GM12874 (cell line): ENCODE results near the gene ATP6V0E2.

Source experiments
- CTCF ChIP-seq: IDR thresholded peaks from 2 replicates; pipeline ENCODE4 v1.5.1; 2011; ENCODE audit warnings: low read depth, mild to moderate bottlenecking, control low read depth, low read length, moderate library complexity; ENCODE audit not compliant: insufficient read depth

Gene ATP6V0E2

GRCh38 chr7:149854611-149855360 is 19.0 kb upstream of the ATP6V0E2 start:
- TF ChIP-seq CTCF, result no peak

- no peak for TF ChIP-seq CTCF
Measured at GRCh38 chr7:149855361-149856305, 18.1 kb upstream of the ATP6V0E2 start.

- no peak for TF ChIP-seq CTCF
Measured at GRCh38 chr7:149856583-149856982, 17.2 kb upstream of the ATP6V0E2 start.

- no peak for TF ChIP-seq CTCF
Measured at GRCh38 chr7:149859369-149859768, 14.4 kb upstream of the ATP6V0E2 start.

- no peak for TF ChIP-seq CTCF
Measured at GRCh38 chr7:149859876-149860275, 13.9 kb upstream of the ATP6V0E2 start.

GRCh38 chr7:149860821-149861727 is 12.7 kb upstream of the ATP6V0E2 start:
- TF ChIP-seq CTCF, result peak; percentile 50

GRCh38 chr7:149861728-149862045 is 12.1 kb upstream of the ATP6V0E2 start:
- TF ChIP-seq CTCF, result no peak
